ENCODE results near the gene KRTCAP2. TPM values are rescaled to one million over a fixed set of nuclear protein-coding genes. Genes with fewer than 3 reads are reported as not detected.
"Not testable (repeated sequence)": the region's sequence is repeated elsewhere in the genome, so short reads cannot be mapped to it uniquely, and the experiment has no call there.

Gene KRTCAP2
- total RNA-seq: 224 and 225 TPM in 2 replicates

DNA sequence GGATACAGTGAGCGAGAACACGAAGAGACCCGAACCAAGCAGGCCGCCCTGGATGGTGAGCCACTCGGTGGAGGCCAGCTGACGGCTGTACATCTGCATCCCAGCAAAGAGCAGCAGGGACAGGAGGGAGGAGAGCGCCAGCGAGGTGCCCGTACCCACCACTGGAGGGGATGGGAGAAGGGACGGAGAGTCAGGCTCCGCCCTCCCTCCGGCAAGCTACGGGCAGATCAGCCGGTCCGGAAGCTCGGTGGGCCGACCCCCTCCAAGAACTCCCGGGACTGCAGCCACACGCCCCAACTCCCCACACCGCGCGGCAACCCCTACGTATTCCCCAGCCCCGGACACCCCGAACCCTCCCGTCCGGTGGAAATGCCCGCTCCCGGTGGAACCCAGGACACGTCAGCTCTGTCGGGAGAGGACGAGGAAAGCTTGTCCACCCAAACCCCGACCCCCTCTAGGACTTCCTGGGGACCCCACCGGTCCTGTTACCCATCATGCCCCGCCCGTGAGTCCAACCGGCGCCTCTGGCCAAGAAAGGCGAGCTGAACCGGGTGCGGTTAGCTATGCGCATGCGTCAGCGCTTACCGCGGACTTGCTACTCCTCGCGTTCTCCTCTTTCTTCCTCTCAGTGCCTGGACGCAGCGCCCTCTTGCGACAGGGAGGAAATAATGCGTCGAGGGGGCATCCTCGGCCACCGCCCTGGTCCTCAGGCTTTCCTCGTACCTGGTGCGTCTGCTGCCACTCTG, at the start of gene KRTCAP2:
KRTCAP2 (minus strand) TSS at position 573 of the 746 bp plus-strand sequence; CDS start at position 493, 80 bp downstream.
- intact Hi-C loops (cut with micrococcal nuclease): loop anchor here (1.0 to 5.0 kb wide), 6 partner anchors 33 to 616 kb away; partner anchors contain the start of genes CKS1B, DPM3, SHC1 and UBE2Q1

- intact Hi-C loops (cut with micrococcal nuclease): not testable (repeated sequence)
Observed at GRCh38 chr1:155220211-155220965, 47.3 kb upstream of the KRTCAP2 start.

GRCh38 chr1:155219592-155220031, 46.5 kb upstream of the KRTCAP2 start:
- intact Hi-C loops (cut with micrococcal nuclease): loop anchor here (1.0 kb wide), 2 partner anchors 8 to 22 kb away; a partner anchor contains a TSS

DNA sequence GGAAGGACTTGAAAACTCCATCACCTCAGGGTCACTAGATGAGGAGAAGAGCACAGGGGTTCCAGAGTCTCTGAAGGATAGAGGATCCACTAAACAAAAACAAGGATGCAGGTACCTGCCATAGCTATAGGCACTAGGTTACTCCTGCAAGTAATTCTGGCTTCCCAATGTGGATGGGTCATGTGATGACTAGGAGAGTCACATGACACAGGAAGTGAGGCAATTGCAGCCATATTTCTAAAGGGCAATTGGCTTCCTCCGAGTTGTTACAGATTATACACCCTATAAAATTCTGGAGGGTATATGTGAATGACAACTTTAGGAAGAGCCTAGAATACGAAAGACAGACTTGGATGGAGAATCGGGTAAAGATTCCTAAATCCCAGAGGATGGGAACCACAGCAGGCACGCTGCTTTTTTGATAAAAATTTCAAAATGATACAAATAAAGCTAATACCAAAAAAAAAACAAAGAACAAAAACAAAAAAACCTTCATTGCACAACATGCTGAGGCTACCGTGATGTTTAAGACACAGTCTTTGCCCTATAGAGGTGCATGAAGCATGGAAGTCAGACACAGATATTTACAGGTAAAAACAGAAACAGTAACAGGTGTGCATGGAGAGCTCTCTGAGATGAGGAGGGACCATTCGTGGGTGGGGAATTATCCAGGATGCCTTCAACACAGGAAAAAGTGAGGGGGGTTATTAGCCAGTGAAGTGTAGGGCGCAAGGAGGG, 45.9 kb upstream of the KRTCAP2 start:
- intact Hi-C loops (cut with micrococcal nuclease): loop anchor here (1.0 kb wide), 2 partner anchors 8 to 22 kb away; a partner anchor contains a TSS

GRCh38 chr1:155214702-155215101, 41.6 kb upstream of the KRTCAP2 start:
- intact Hi-C loops (cut with micrococcal nuclease): not testable (repeated sequence)

DNA sequence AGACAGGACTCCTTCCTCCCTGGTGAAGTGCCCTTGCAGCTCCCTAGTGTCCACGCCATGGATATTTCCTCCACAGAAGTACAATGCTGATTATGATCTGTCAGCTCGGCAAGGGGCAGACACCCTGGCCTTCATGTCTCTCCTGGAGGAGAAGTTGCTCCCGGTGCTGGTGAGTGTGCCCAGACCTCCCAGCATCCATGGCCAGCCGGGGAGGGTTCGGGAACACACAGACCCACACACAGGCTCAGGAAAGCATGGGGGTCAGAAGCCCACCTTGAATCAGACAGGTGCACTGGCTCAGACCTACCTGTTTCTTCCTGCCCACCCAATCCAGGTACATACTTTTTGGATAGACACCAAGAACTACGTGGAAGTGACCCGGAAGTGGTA, 38.9 kb upstream of the KRTCAP2 start:
- intact Hi-C loops (cut with micrococcal nuclease): not testable (repeated sequence)

DNA sequence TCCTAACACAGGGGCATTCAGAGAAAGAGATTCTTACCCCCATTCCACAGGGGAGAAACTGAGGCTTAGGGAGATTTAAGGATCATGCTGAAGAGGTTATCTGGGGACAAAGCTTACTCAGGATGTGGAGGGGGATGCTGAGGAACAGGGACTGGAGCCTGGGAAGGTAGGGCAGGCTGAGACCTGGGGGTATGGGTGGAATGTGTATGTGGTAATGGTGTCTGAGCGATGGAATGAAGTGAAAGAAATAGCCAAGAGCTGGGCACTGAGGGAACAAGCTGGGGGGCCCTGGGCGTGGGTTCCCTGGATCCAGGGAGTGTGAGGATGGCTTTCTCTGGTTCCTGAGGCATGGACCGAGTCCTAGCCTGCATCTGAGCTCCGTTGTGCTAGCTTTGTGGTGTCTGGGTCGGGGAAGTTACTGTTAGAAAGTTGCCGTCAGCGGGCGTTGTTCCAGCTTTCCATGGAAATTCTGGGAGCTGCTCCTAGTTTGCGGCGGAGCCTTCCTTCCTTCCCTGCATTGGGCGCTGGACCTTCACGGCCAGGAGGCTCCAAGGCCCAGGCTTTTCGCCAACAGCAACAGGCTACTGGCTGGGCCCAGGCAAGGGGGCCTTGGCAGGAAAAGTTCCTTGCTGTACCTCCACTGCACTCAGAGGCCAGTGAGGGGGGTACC, 38.4 kb upstream of the KRTCAP2 start:
- intact Hi-C loops (cut with micrococcal nuclease): not testable (repeated sequence)

DNA sequence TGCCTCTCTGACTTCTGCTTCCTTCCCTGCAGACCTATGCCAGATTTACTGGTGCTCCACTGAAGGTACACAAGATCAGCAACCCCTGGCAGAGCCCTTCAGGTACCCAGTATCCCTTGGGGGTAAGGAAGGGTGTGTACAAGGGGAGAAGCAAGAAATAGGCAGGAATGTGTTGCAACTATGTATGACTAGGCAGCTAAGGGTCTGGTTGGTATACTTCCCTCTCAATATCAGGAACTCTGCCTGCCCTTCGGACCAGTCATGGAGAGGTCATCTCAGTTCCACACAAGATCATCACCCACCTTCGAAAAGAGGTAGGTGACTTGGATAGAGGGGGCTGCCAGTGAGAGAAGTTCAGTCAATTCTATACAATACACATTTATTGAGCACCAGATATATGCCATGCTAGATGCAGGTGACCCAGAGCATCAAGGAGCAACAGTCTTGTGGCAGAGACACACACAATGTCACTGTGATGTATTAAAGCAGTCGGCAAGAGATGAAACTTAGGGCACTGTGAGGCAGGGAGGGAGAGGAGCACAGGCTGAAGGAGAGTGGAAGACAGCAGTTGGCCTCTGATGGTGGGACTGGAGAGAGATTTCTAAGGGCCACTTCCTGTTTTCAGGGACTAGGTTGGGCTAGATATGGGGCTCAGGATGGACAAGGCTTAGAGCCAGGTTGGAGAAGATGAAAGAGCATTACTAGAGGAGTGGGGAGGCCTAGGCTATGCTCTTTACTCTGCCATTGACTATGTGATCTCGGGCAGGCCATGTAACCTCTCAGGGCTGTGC, 37.4 kb upstream of the KRTCAP2 start:
- intact Hi-C loops (cut with micrococcal nuclease): no loop called here

DNA sequence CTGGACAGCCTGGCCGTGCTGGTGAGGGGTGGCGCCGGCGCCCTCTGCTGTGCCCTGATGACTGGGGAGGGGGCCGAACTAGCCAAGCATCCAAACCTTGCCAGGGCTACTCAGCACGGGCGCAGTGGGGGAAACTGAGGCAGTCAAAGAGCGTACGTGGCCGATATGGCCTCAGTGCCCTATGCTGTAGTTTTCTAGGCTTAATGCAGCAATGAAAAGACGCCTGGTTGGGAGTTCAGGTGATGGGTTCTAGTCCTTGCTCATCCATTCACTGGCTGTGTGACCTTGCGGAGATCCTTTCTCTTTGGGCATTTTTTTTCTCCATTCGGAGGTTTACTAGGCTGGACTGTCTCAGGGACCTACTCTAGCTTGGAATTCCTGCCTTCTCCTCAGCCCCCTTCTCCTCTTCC, 36.2 kb upstream of the KRTCAP2 start:
- intact Hi-C loops (cut with micrococcal nuclease): loop anchor here (1.0 kb wide), 2 partner anchors 18 to 35 kb away; no protein-coding TSS in a partner anchor

- intact Hi-C loops (cut with micrococcal nuclease): loop anchor here (1.0 kb wide), 3 partner anchors 19 to 54 kb away; partner anchors contain the start of gene SCAMP3
Observed at GRCh38 chr1:155208541-155209311, 35.6 kb upstream of the KRTCAP2 start, which contains the start of gene MTX1. Gene MTX1 (plus strand): TSS chr1:155208695. CDS start chr1:155208805, 110 bp downstream.

- intact Hi-C loops (cut with micrococcal nuclease): loop anchor here (1.0 kb wide), 2 partner anchors 32 to 54 kb away; partner anchors contain the start of gene SCAMP3
Observed at GRCh38 chr1:155207806-155208540, 34.9 kb upstream of the KRTCAP2 start, which contains the start of gene THBS3. Gene THBS3 (minus strand): TSS chr1:155207897. CDS start chr1:155207876, 21 bp downstream.

DNA sequence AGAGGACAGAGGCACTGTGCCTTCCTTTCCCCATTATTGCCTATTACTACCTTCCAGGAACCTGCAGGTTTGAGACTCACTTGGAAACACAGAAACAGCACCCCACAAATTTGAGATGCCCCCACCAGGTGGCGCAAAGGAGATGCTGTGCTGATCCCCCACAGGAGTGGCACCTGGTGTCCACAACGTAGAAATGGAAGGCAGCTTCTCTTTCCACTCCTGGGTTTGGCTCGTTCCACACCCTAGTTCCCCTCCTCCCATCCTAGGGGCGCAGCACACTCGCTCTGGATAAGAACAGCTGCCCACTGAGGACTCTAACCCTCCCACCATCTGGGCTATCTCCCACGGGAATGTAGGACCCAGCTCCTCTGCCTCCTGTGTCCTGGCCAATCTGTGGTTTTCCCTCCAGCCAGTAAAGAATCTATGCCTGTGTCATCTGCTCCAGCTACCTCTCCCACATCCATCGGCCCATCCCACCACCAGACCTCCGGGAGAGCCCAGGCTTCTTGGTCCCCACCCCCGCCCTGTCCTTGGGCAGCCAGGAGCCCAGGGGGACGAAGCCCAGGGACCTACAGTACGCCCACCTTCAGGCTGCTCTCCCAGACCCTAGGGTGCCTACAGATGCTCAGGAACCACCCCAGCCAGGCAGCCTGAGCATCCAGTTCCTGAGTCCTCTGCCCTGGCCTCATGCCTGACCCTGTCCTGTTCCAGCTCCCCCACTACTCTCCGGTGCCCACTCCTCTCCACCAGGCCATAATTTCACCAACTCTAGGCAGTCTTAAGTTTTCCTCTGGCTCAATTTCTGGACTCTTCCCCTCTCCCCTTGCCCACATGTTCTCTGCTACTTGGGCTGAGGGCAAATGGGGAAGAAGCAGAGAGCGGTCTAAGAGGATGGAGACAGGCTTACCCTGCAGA, 34.0 kb upstream of the KRTCAP2 start:
- intact Hi-C loops (cut with micrococcal nuclease): loop anchor here (1.0 kb wide), 4 partner anchors 13 to 116 kb away; a partner anchor contains a TSS

- intact Hi-C loops (cut with micrococcal nuclease): loop anchor here (1.0 kb wide), 3 partner anchors 12 to 117 kb away; a partner anchor contains a TSS
Observed at GRCh38 chr1:155205969-155206593, 33.0 kb upstream of the KRTCAP2 start.

GRCh38 chr1:155205035-155205434, 31.9 kb upstream of the KRTCAP2 start:
- intact Hi-C loops (cut with micrococcal nuclease): no loop called here

- intact Hi-C loops (cut with micrococcal nuclease): no loop called here
Observed at GRCh38 chr1:155202731-155203515, 29.8 kb upstream of the KRTCAP2 start.

GRCh38 chr1:155202198-155202597, 29.1 kb upstream of the KRTCAP2 start:
- intact Hi-C loops (cut with micrococcal nuclease): no loop called here
